ENCODE data around the gene FDPS. TPM values are rescaled to one million over a fixed set of nuclear protein-coding genes. Genes with fewer than 3 reads are reported as not detected.

The FDPS gene
- total RNA-seq, 1 donor from 2014 or later = 215 TPM

DNA sequence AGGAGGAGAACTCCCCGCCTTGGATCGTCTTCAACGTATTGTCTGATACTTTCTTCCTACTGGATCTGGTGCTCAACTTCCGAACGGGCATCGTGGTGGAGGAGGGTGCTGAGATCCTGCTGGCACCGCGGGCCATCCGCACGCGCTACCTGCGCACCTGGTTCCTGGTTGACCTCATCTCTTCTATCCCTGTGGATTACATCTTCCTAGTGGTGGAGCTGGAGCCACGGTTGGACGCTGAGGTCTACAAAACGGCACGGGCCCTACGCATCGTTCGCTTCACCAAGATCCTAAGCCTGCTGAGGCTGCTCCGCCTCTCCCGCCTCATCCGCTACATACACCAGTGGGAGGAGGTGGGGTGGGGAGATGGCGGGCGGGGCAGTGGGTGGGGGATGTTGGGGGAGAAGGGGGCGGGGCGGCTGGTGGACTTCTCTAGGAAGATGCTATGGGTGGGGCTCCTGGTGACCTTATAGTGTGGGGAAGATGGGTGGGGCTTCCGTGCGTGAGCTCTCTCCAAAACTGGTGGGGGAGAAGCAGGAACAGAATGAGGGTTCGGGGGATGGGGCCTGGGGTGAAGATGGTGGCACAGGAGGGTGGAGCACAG, 26.1 kb upstream of the FDPS start:
- Mint-ChIP-seq H3K27ac (no peak overlapping the region), H3K9me3 (no peaks in the 10 kb centered on the region), H3K4me1 (peaks cover 15% of the 10 kb centered on the region), H3K4me3 (no peak overlapping the region), H3K36me3 (peaks cover 15% of the 10 kb centered on the region), H3K27me3 (ENCODE audit: insufficient read depth, low read depth) (peaks cover 4% of the 10 kb centered on the region)
- Histone ChIP-seq H3F3A (ENCODE audit: low read depth) (peaks cover 19% of the 10 kb centered on the region), H3K79me2 (ENCODE audit: low read depth) (no peaks in the 10 kb centered on the region), H3K9ac (no peak overlapping the region), H3K4me1 (peaks cover 17% of the 10 kb centered on the region), H2AFZ (replicated peaks) (no peak overlapping the region), H3K36me3 (no peaks in the 10 kb centered on the region), H3K27ac (no peak overlapping the region), H3K9me3 (ENCODE audit: low read depth) (no peaks in the 10 kb centered on the region), H3K4me3 (no peak overlapping the region), H3K27me3 (peaks cover 3% of the 10 kb centered on the region), H3K4me2 (no peak overlapping the region), H4K20me1 (ENCODE audit: low read depth) (peaks cover 20% of the 10 kb centered on the region)
- TF ChIP-seq EZH2 (IDR thresholded peaks at IDR 0.05) (no peak), EZH2phosphoT487 (IDR thresholded peaks at IDR 0.05) (no peak), CTCF (IDR thresholded peaks at IDR 0.05) (no peak)
- DNase-seq (ENCODE audit: low spot score) = no peak

GRCh38 chr1:155284476-155284875, 24.2 kb upstream of the FDPS start:
- peaks cover 4% of the 10 kb centered on the region for H3K27me3 Mint-ChIP-seq (ENCODE audit: insufficient read depth, low read depth)
- Histone ChIP-seq H3K4me1 (peaks cover 2% of the 10 kb centered on the region), H2AFZ (replicated peaks) (no peak overlapping the region), H3K4me2 (no peak overlapping the region), H3K27ac (no peak overlapping the region), H3K4me3 (no peak overlapping the region), H3K36me3 (no peaks in the 10 kb centered on the region), H3F3A (ENCODE audit: low read depth) (peaks cover 2% of the 10 kb centered on the region), H3K79me2 (ENCODE audit: low read depth) (no peaks in the 10 kb centered on the region), H3K9ac (no peak overlapping the region), H4K20me1 (ENCODE audit: low read depth) (peaks cover 1% of the 10 kb centered on the region), H3K9me3 (ENCODE audit: low read depth) (no peaks in the 10 kb centered on the region), H3K27me3 (no peaks in the 10 kb centered on the region)
- no peak overlapping the region for H3K27ac Mint-ChIP-seq
- H3K4me3 Mint-ChIP-seq = no peak overlapping the region
- DNase-seq (ENCODE audit: low spot score) = no peak
- H3K4me1 Mint-ChIP-seq = peaks cover 2% of the 10 kb centered on the region
- H3K9me3 Mint-ChIP-seq = no peaks in the 10 kb centered on the region
- H3K36me3 Mint-ChIP-seq = peaks cover 13% of the 10 kb centered on the region
- TF ChIP-seq EZH2 (IDR thresholded peaks at IDR 0.05) (no peak), EZH2phosphoT487 (IDR thresholded peaks at IDR 0.05) (no peak), CTCF (IDR thresholded peaks at IDR 0.05) (no peak)

GRCh38 chr1:155285063-155285462, 23.6 kb upstream of the FDPS start:
- H3K9ac ChIP-seq = no peak overlapping the region
- no peak for TF ChIP-seq EZH2phosphoT487 (IDR thresholded peaks at IDR 0.05)
- TF ChIP-seq CTCF (IDR thresholded peaks at IDR 0.05) = no peak
- no peak for TF ChIP-seq EZH2 (IDR thresholded peaks at IDR 0.05)
- no peaks in the 10 kb centered on the region for H4K20me1 ChIP-seq (ENCODE audit: low read depth)
- DNase-seq (ENCODE audit: low spot score) = no peak
- H2AFZ ChIP-seq (replicated peaks) = no peak overlapping the region
- H3K27me3 ChIP-seq = no peaks in the 10 kb centered on the region
- H3K27ac Mint-ChIP-seq = no peak overlapping the region
- peaks cover 11% of the 10 kb centered on the region for H3K36me3 Mint-ChIP-seq
- H3K4me1 ChIP-seq = no peaks in the 10 kb centered on the region
- H3K4me3 Mint-ChIP-seq = no peak overlapping the region
- H3K4me2 ChIP-seq = no peak overlapping the region
- H3K9me3 ChIP-seq (ENCODE audit: low read depth) = no peaks in the 10 kb centered on the region
- no peaks in the 10 kb centered on the region for H3K36me3 ChIP-seq
- H3K4me3 ChIP-seq = no peak overlapping the region
- H3K27ac ChIP-seq = no peak overlapping the region
- peaks cover 6% of the 10 kb centered on the region for H3K27me3 Mint-ChIP-seq (ENCODE audit: insufficient read depth, low read depth)
- H3K4me1 Mint-ChIP-seq = no peaks in the 10 kb centered on the region
- no peaks in the 10 kb centered on the region for H3F3A ChIP-seq (ENCODE audit: low read depth)
- H3K79me2 ChIP-seq (ENCODE audit: low read depth) = no peaks in the 10 kb centered on the region
- no peaks in the 10 kb centered on the region for H3K9me3 Mint-ChIP-seq

All from neural progenitor cell (in vitro differentiated cells).